Lung (tissue), 12 donors: ENCODE measurements around the gene IFIT2. TPM values are rescaled to one million over a fixed set of nuclear protein-coding genes. Genes with fewer than 3 reads are reported as not detected.

Experiments
- ATAC-seq: fragments of 200-7000 bp; cut with Tn5 transposase; one replicate; pipeline ENCODE4 v1.9.1; 2020; ENCODE audit warnings: moderate number of reproducible peaks; ENCODE audit not compliant: insufficient read depth, low FRiP score
- DNase-seq, 3 donors: peaks; one replicate each; pipeline ENCODE4 v3.0.0-alpha.2; 2013 to 2017
- H3K27ac ChIP-seq, 2 donors: one replicate each; pipeline ENCODE4 v1.5.1; 2013; ENCODE audit warnings: mild to moderate bottlenecking in 2 of 2, moderate library complexity in 2 of 2, control low read depth in 1 of 2, inconsistent platforms in 1 of 2, low read depth in 1 of 2, low read length in 1 of 2
- H3K27me3 ChIP-seq, 3 donors: one replicate each; pipeline ENCODE4 v1.5.1; 2013; ENCODE audit warnings: low read length in 2 of 3; ENCODE audit not compliant: control insufficient read depth in 3 of 3, insufficient read depth in 3 of 3
- H3K36me3 ChIP-seq, 4 donors: one replicate each; pipeline ENCODE4 v1.5.1; 2013; ENCODE audit warnings: low read length in 4 of 4, mild to moderate bottlenecking in 1 of 4, moderate library complexity in 1 of 4; ENCODE audit not compliant: control insufficient read depth in 4 of 4, insufficient read depth in 4 of 4
- H3K4me1 ChIP-seq, 5 donors: one replicate each; pipeline ENCODE4 v1.5.1; 2013; ENCODE audit warnings: low read length in 5 of 5, mild to moderate bottlenecking in 2 of 5, moderate library complexity in 1 of 5; ENCODE audit not compliant: control insufficient read depth in 5 of 5, insufficient read depth in 5 of 5
- H3K4me3 ChIP-seq: one replicate; pipeline ENCODE4 v1.5.1; 2013; ENCODE audit warnings: mild to moderate bottlenecking, control low read depth, moderate library complexity
- H3K9ac ChIP-seq, 2 donors: one replicate each; pipeline ENCODE4 v1.5.1; 2013; ENCODE audit warnings: low read length in 2 of 2, control low read depth in 1 of 2; ENCODE audit not compliant: insufficient read depth in 1 of 2
- H3K9me3 ChIP-seq, 4 donors: one replicate each; pipeline ENCODE4 v1.5.1; 2013; ENCODE audit warnings: low read length in 3 of 4, mild to moderate bottlenecking in 1 of 4, moderate library complexity in 1 of 4; ENCODE audit not compliant: control insufficient read depth in 4 of 4, insufficient read depth in 3 of 4
- WGBS, 2 donors: extraction: QIAGEN DNeasy Blood & Tissue Kit; methylation state at CpG; one replicate each; pipeline ENCODE4 v1.1.7; 2013; 5-methylcytosine and 5-hydroxymethylcytosine counted together
- polyA plus RNA-seq, 2 donors: library from polyadenylated mRNA; stranded (reverse); fragments of 200-250 nt; gene quantifications; one replicate each; pipeline ENCODE4 v1.2.1, GENCODE V29; 2013
- total RNA-seq, 2 donors: library from RNA; depleted of rRNA in 1 of 2; stranded (reverse); fragments of >200 nt in 1 of 2; gene quantifications; one replicate each; pipeline ENCODE4 v1.2.1, GENCODE V29; 2014 to 2021
- TF ChIP-seq, protein P1 (sequence below): IDR thresholded peaks from 2 replicates; pipeline ENCODE4 v1.5.1; 2012; ENCODE audit warnings: mild to moderate bottlenecking; ENCODE audit errors: control extremely low read depth, extremely low read depth
- donor health status: control.
- donor health status: control.
- donor health status: Bipolar disorder and iron deficiency.
- donor health status: healthy.
- donor health status: DM: yes; HTN: yes; CAD: no.

The IFIT2 gene
- total and polyA plus RNA-seq, 4 donors: 8.1 to 17.8 (median 14.1) TPM

DNA sequence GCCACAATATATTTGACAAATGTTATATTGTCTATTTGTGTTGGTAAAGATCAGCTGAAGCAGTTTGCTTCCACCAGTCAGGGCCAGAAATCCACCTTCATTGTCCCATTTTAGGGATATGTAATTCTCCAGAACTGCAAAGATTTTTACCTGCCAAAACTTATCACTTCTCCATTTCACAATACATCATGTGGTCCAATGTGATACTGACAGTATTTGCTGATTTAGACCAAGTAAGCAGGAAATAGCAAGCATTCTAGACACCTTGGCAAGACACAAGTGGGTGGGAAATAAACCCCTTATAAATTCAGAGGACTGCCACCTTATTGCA is 31.7 kb upstream of the IFIT2 start:
- no peaks in the 10 kb centered on the region for H3K9me3 ChIP-seq
- H3K36me3 ChIP-seq: no peaks in the 10 kb centered on the region
- DNase-seq (no peak), ATAC-seq (no peak)
- no peak overlapping the region for H3K4me3 ChIP-seq
- no peaks in the 10 kb centered on the region for H3K27me3 ChIP-seq
- H3K4me1 ChIP-seq: peaks cover 0 to 3% (median 0%) of the 10 kb centered on the region in 5 donors
- no peak overlapping the region for H3K9ac ChIP-seq
- TF ChIP-seq, protein P1, sequence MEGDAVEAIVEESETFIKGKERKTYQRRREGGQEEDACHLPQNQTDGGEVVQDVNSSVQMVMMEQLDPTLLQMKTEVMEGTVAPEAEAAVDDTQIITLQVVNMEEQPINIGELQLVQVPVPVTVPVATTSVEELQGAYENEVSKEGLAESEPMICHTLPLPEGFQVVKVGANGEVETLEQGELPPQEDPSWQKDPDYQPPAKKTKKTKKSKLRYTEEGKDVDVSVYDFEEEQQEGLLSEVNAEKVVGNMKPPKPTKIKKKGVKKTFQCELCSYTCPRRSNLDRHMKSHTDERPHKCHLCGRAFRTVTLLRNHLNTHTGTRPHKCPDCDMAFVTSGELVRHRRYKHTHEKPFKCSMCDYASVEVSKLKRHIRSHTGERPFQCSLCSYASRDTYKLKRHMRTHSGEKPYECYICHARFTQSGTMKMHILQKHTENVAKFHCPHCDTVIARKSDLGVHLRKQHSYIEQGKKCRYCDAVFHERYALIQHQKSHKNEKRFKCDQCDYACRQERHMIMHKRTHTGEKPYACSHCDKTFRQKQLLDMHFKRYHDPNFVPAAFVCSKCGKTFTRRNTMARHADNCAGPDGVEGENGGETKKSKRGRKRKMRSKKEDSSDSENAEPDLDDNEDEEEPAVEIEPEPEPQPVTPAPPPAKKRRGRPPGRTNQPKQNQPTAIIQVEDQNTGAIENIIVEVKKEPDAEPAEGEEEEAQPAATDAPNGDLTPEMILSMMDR: no peak
- H3K27ac ChIP-seq: no peak overlapping the region

DNA sequence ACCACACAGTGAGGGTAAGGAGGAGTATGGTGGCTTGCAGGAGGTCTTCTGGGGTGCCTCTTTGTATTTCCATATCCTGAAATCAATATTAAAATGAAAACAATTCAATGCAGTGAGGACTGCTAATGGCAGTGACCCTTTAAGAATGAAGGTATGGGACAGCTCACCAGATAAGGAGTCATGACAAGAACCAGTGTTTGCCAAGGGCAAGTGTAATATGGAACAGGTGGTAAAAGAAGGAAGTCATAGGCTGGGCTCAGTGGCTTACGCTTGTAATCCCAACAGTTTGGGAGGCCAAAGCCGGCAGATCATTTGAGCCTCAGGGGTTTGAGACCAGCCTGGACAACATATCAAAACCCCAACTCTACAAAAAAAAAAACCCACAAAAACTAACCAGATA is 30.3 kb upstream of the IFIT2 start:
- no peak overlapping the region for H3K9ac ChIP-seq
- H3K27ac ChIP-seq: no peak overlapping the region
- no peaks in the 10 kb centered on the region for H3K27me3 ChIP-seq
- H3K4me1 ChIP-seq: peaks cover 0 to 6% (median 0%) of the 10 kb centered on the region in 5 donors
- no peak overlapping the region for H3K4me3 ChIP-seq
- ATAC-seq (no peak), DNase-seq (no peak)
- no peaks in the 10 kb centered on the region for H3K9me3 ChIP-seq
- H3K36me3 ChIP-seq: no peaks in the 10 kb centered on the region
- 95 to 97% methylated on average over 2 of the region's 2 CpGs for WGBS, 2 donors
- TF ChIP-seq, protein P1: no peak

DNA sequence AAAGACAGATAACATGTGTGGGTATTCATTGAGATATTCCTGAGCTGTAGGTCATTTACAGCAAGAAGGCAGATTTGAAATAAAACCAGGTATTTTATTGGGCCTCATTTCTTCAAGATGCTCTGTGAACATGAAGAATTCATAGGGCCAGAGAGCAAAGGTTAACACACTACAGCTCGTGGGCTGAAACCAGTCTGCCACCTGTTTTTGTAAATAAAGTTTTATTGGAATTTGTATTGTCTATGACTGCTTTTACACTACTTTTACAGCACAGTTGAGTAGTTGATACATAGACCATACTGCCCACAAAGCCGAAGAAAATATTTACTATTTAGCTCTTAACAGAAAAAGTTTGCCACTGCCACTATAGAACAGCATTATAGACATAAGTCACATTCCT is 28.2 kb upstream of the IFIT2 start:
- ATAC-seq: no peak
- 93 to 97% methylated on average over 2 of the region's 2 CpGs for WGBS, 2 donors

DNA sequence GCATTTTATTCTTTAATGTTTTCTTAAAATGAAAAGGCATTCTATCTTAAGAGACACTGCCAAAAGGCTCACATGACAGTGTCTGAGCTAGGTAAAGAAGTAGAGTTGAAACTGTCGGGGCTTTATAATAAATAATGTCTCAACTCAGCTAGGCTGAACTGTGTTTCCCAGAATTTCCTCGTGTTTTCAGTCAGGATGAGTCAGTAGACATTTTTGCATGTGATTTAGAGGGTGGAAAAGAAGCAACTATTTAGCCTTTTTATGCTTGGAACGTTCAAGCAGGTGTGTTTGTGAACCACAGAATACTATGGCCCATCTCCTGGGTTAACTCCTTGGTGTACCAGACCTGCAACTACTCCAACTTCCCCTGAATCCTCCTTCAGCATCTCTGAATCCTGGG is 26.9 kb upstream of the IFIT2 start:
- Histone ChIP-seq H3K27me3 (no peaks in the 10 kb centered on the region), H3K9ac (no peak overlapping the region), H3K9me3 (no peaks in the 10 kb centered on the region), H3K4me1 (peaks cover 2 to 20% (median 18%) of the 10 kb centered on the region in 5 donors), H3K27ac (no peak overlapping the region), H3K4me3 (no peak overlapping the region), H3K36me3 (no peaks in the 10 kb centered on the region)
- DNase-seq (no peak), ATAC-seq (no peak)
- TF ChIP-seq, protein P1: no peak
- 48 to 56% methylated on average over 3 of the region's 3 CpGs for WGBS, 2 donors

More for the DNA sequence above, 28.2 kb upstream of the IFIT2 start:
- no peak for DNase-seq
- H3K9ac ChIP-seq: no peak overlapping the region
- no peaks in the 10 kb centered on the region for H3K9me3 ChIP-seq
- H3K27ac ChIP-seq: no peak overlapping the region
- no peaks in the 10 kb centered on the region for H3K27me3 ChIP-seq
- H3K36me3 ChIP-seq: no peaks in the 10 kb centered on the region
- peaks cover 2 to 11% (median 9%) of the 10 kb centered on the region in 5 donors for H3K4me1 ChIP-seq
- H3K4me3 ChIP-seq: no peak overlapping the region
- TF ChIP-seq, protein P1: no peak
